Measurements from ENCODE around the gene NR1I3. TPM values are rescaled to one million over a fixed set of nuclear protein-coding genes. Genes with fewer than 3 reads are reported as not detected.

Gene NR1I3
- total RNA-seq, 4 donors from 2014 or later = 2.1 TPM; not detected in 3

- WGBS, 2 donors = 90 to 94% methylated on average over 7 of the region's 7 CpGs
- H3K4me3 ChIP-seq (ENCODE audit: low read depth, poor library complexity, severe bottlenecking) = no peak overlapping the region
- TF ChIP-seq POLR2A (IDR thresholded peaks at IDR 0.05) = no peak
- no peak for TF ChIP-seq CTCF (IDR thresholded peaks at IDR 0.05)
- DNase-seq (ENCODE audit: low spot score in 2 of 2) = no peak
- intact Hi-C loops (cut with DNase I; ENCODE audit: low total_unique reads) = loop anchor here (10.0 kb wide), 1 partner anchor 161 kb away; no protein-coding TSS in a partner anchor
Measured at GRCh38 chr1:161223805-161224694, 14.0 kb downstream of the NR1I3 start.

GRCh38 chr1:161222175-161223019 is 15.6 kb downstream of the NR1I3 start:
- 80 to 89% methylated on average over 6 of the region's 6 CpGs for WGBS, 2 donors
- no peak overlapping the region for H3K4me3 ChIP-seq (ENCODE audit: low read depth, poor library complexity, severe bottlenecking)
- DNase-seq (ENCODE audit: low spot score in 2 of 2) = no peak
- no peak for TF ChIP-seq CTCF (IDR thresholded peaks at IDR 0.05)
- TF ChIP-seq POLR2A (IDR thresholded peaks at IDR 0.05) = no peak
- intact Hi-C loops (cut with DNase I; ENCODE audit: low total_unique reads) = loop anchor here (10.0 kb wide), 1 partner anchor 162 kb away; no protein-coding TSS in a partner anchor

DNA sequence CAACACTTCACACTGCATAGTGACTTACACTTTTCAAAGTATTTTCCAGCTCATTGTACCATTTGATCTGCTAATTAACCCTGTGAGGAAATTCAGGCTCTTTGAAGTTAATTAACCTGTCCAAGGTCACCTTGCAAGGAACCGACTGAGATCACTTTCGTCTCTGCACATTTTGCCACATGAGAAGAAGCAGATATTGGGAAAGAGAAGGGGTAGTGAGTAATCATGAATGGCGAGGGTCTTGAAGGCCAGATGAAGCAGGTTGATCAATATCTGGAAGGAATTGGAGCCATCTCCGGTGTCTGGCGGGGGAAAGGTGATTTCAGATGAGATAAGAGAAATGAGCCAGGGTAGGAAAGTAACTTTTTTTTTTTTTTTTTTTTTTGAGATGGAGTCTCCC is 18.0 kb downstream of the NR1I3 start:
- 82 to 89% methylated on average over 5 of the region's 5 CpGs for WGBS, 2 donors
- TF ChIP-seq POLR2A (IDR thresholded peaks at IDR 0.05) (no peak), CTCF (IDR thresholded peaks at IDR 0.05) (no peak)
- intact Hi-C loops (cut with DNase I; ENCODE audit: low total_unique reads) = loop anchor here (10.0 kb wide), 1 partner anchor 165 kb away; no protein-coding TSS in a partner anchor

GRCh38 chr1:161219078-161219892 is 18.7 kb downstream of the NR1I3 start:
- DNase-seq (ENCODE audit: low spot score in 2 of 2) = no peak
- TF ChIP-seq CTCF (IDR thresholded peaks at IDR 0.05) = no peak
- no peak for TF ChIP-seq POLR2A (IDR thresholded peaks at IDR 0.05)
- intact Hi-C loops (cut with DNase I; ENCODE audit: low total_unique reads) = no loop called here
- no peak overlapping the region for H3K4me3 ChIP-seq (ENCODE audit: low read depth, poor library complexity, severe bottlenecking)
- WGBS, 2 donors = 81 to 84% methylated on average over 5 of the region's 5 CpGs

More for the DNA sequence above, 18.0 kb downstream of the NR1I3 start:
- DNase-seq (ENCODE audit: low spot score in 2 of 2) = no peak
- no peak overlapping the region for H3K4me3 ChIP-seq (ENCODE audit: low read depth, poor library complexity, severe bottlenecking)

Data from lower leg skin (tissue), 4 donors.